ENCODE data around the gene NSUN4.
"Not testable (repeated sequence)": the region's sequence is repeated elsewhere in the genome, so short reads cannot be mapped to it uniquely, and the experiment has no call there.

Gene NSUN4

GRCh38 chr1:46309401-46310159, 31.0 kb upstream of the NSUN4 start:
- Histone ChIP-seq H3K27ac (ENCODE audit: low read length) (no peak overlapping the region), H3K27me3 (ENCODE audit: low read depth, low read length) (no peaks in the 10 kb centered on the region), H3K36me3 (ENCODE audit: control insufficient read depth in 1 of 2, insufficient read depth in 2 of 2, low read length in 2 of 2) (peaks cover 30 to 34% of the 10 kb centered on the region in 2 donors), H3K4me3 (ENCODE audit: low read depth in 1 of 2, low read length in 2 of 2) (no peak overlapping the region), H3K9me3 (ENCODE audit: control insufficient read depth in 1 of 2, low read length in 2 of 2) (no peaks in the 10 kb centered on the region), H3K4me1 (ENCODE audit: control insufficient read depth in 1 of 2, insufficient read depth in 2 of 2, low read length in 2 of 2) (peaks cover 7 to 30% of the 10 kb centered on the region in 2 donors)

- no peak overlapping the region for H3K27ac ChIP-seq (ENCODE audit: low read length)
- peaks cover 30 to 39% of the 10 kb centered on the region in 2 donors for H3K36me3 ChIP-seq (ENCODE audit: control insufficient read depth in 1 of 2, insufficient read depth in 2 of 2, low read length in 2 of 2)
- no peak overlapping the region for H3K4me3 ChIP-seq (ENCODE audit: low read depth in 1 of 2, low read length in 2 of 2)
- no peaks in the 10 kb centered on the region for H3K27me3 ChIP-seq (ENCODE audit: low read depth, low read length)
- H3K4me1 ChIP-seq (ENCODE audit: control insufficient read depth in 1 of 2, insufficient read depth in 2 of 2, low read length in 2 of 2) = peaks cover 7 to 22% of the 10 kb centered on the region in 2 donors
- H3K9me3 ChIP-seq (ENCODE audit: control insufficient read depth in 1 of 2, low read length in 2 of 2) = no peaks in the 10 kb centered on the region
These were observed 30.3 kb upstream of the NSUN4 start for GRCh38 chr1:46310321-46310720.

GRCh38 chr1:46315669-46316403, 24.8 kb upstream of the NSUN4 start:
- H3K9me3 ChIP-seq (ENCODE audit: control insufficient read depth in 1 of 2, low read length in 2 of 2) = no peaks in the 10 kb centered on the region
- no peak overlapping the region for H3K4me3 ChIP-seq (ENCODE audit: low read depth in 1 of 2, low read length in 2 of 2)
- H3K4me1 ChIP-seq (ENCODE audit: control insufficient read depth in 1 of 2, insufficient read depth in 2 of 2, low read length in 2 of 2) = no peaks in the 10 kb centered on the region
- peaks cover 18 to 43% of the 10 kb centered on the region in 2 donors for H3K36me3 ChIP-seq (ENCODE audit: control insufficient read depth in 1 of 2, insufficient read depth in 2 of 2, low read length in 2 of 2)
- no peak overlapping the region for H3K27ac ChIP-seq (ENCODE audit: low read length)
- H3K27me3 ChIP-seq (ENCODE audit: low read depth, low read length) = no peaks in the 10 kb centered on the region

- peaks cover 18 to 36% of the 10 kb centered on the region in 2 donors for H3K36me3 ChIP-seq (ENCODE audit: control insufficient read depth in 1 of 2, insufficient read depth in 2 of 2, low read length in 2 of 2)
- H3K27ac ChIP-seq (ENCODE audit: low read length) = no peak overlapping the region
- H3K27me3 ChIP-seq (ENCODE audit: low read depth, low read length) = no peaks in the 10 kb centered on the region
- H3K9me3 ChIP-seq (ENCODE audit: control insufficient read depth in 1 of 2, low read length in 2 of 2) = no peaks in the 10 kb centered on the region
- H3K4me1 ChIP-seq (ENCODE audit: control insufficient read depth in 1 of 2, insufficient read depth in 2 of 2, low read length in 2 of 2) = no peaks in the 10 kb centered on the region
- no peak overlapping the region for H3K4me3 ChIP-seq (ENCODE audit: low read depth in 1 of 2, low read length in 2 of 2)
These were observed 23.3 kb upstream of the NSUN4 start for GRCh38 chr1:46317323-46317722.

- not testable (repeated sequence) for H3K9me3 ChIP-seq (ENCODE audit: control insufficient read depth in 1 of 2, low read length in 2 of 2); H3K4me3 ChIP-seq (ENCODE audit: low read depth in 1 of 2, low read length in 2 of 2); H3K4me1 ChIP-seq (ENCODE audit: control insufficient read depth in 1 of 2, insufficient read depth in 2 of 2, low read length in 2 of 2); H3K27ac ChIP-seq (ENCODE audit: low read length); H3K27me3 ChIP-seq (ENCODE audit: low read depth, low read length)
- peaks cover 14 to 23% of the 10 kb centered on the region in 2 donors for H3K36me3 ChIP-seq (ENCODE audit: control insufficient read depth in 1 of 2, insufficient read depth in 2 of 2, low read length in 2 of 2)
These were observed 21.3 kb upstream of the NSUN4 start for GRCh38 chr1:46319301-46319700.

GRCh38 chr1:46319960-46320914, 20.4 kb upstream of the NSUN4 start:
- H3K27me3 ChIP-seq (ENCODE audit: low read depth, low read length); H3K4me3 ChIP-seq (ENCODE audit: low read depth in 1 of 2, low read length in 2 of 2); H3K27ac ChIP-seq (ENCODE audit: low read length); H3K9me3 ChIP-seq (ENCODE audit: control insufficient read depth in 1 of 2, low read length in 2 of 2); H3K4me1 ChIP-seq (ENCODE audit: control insufficient read depth in 1 of 2, insufficient read depth in 2 of 2, low read length in 2 of 2): not testable (repeated sequence)
- peaks cover 14 to 15% of the 10 kb centered on the region in 2 donors for H3K36me3 ChIP-seq (ENCODE audit: control insufficient read depth in 1 of 2, insufficient read depth in 2 of 2, low read length in 2 of 2)

GRCh38 chr1:46322191-46322590, 18.4 kb upstream of the NSUN4 start:
- not testable (repeated sequence) for H3K4me1 ChIP-seq (ENCODE audit: control insufficient read depth in 1 of 2, insufficient read depth in 2 of 2, low read length in 2 of 2); H3K36me3 ChIP-seq (ENCODE audit: control insufficient read depth in 1 of 2, insufficient read depth in 2 of 2, low read length in 2 of 2); H3K27ac ChIP-seq (ENCODE audit: low read length); H3K27me3 ChIP-seq (ENCODE audit: low read depth, low read length); H3K4me3 ChIP-seq (ENCODE audit: low read depth in 1 of 2, low read length in 2 of 2); H3K9me3 ChIP-seq (ENCODE audit: control insufficient read depth in 1 of 2, low read length in 2 of 2)

GRCh38 chr1:46325285-46326076, 15.1 kb upstream of the NSUN4 start:
- H3K9me3 ChIP-seq (ENCODE audit: control insufficient read depth in 1 of 2, low read length in 2 of 2); H3K27ac ChIP-seq (ENCODE audit: low read length); H3K4me1 ChIP-seq (ENCODE audit: control insufficient read depth in 1 of 2, insufficient read depth in 2 of 2, low read length in 2 of 2); H3K36me3 ChIP-seq (ENCODE audit: control insufficient read depth in 1 of 2, insufficient read depth in 2 of 2, low read length in 2 of 2); H3K4me3 ChIP-seq (ENCODE audit: low read depth in 1 of 2, low read length in 2 of 2); H3K27me3 ChIP-seq (ENCODE audit: low read depth, low read length): not testable (repeated sequence)

GRCh38 chr1:46328182-46328581, 12.4 kb upstream of the NSUN4 start:
- not testable (repeated sequence) for H3K27ac ChIP-seq (ENCODE audit: low read length); H3K9me3 ChIP-seq (ENCODE audit: control insufficient read depth in 1 of 2, low read length in 2 of 2); H3K4me3 ChIP-seq (ENCODE audit: low read depth in 1 of 2, low read length in 2 of 2); H3K36me3 ChIP-seq (ENCODE audit: control insufficient read depth in 1 of 2, insufficient read depth in 2 of 2, low read length in 2 of 2); H3K4me1 ChIP-seq (ENCODE audit: control insufficient read depth in 1 of 2, insufficient read depth in 2 of 2, low read length in 2 of 2); H3K27me3 ChIP-seq (ENCODE audit: low read depth, low read length)

- H3K9me3 ChIP-seq (ENCODE audit: control insufficient read depth in 1 of 2, low read length in 2 of 2); H3K36me3 ChIP-seq (ENCODE audit: control insufficient read depth in 1 of 2, insufficient read depth in 2 of 2, low read length in 2 of 2); H3K27me3 ChIP-seq (ENCODE audit: low read depth, low read length); H3K4me1 ChIP-seq (ENCODE audit: control insufficient read depth in 1 of 2, insufficient read depth in 2 of 2, low read length in 2 of 2); H3K27ac ChIP-seq (ENCODE audit: low read length); H3K4me3 ChIP-seq (ENCODE audit: low read depth in 1 of 2, low read length in 2 of 2): not testable (repeated sequence)
These were observed 10.8 kb upstream of the NSUN4 start for GRCh38 chr1:46329807-46330206.
